Measurements from ENCODE around the gene TOM1L2. TPM values are rescaled to one million over a fixed set of nuclear protein-coding genes. Genes with fewer than 3 reads are reported as not detected.

Gene TOM1L2
- total RNA-seq, 4 donors from 2014 or later: 55.5 to 118 (median 73.3) TPM

GRCh38 chr17:17989081-17989480 is 16.9 kb upstream of the TOM1L2 start:
- DNase-seq: no peak
- intact Hi-C loops (cut with DNase I): no loop called here
- Histone ChIP-seq H3K9me3 (no peaks in the 10 kb centered on the region), H3K27me3 (no peaks in the 10 kb centered on the region), H3K36me3 (no peaks in the 10 kb centered on the region), H3K4me3 (no peak overlapping the region), H3K27ac (no peak overlapping the region), H3K4me1 (peaks cover 0 to 20% (median 6%) of the 10 kb centered on the region in 3 donors)
- no peak for TF ChIP-seq CTCF (IDR thresholded peaks at IDR 0.05)
- no peak for TF ChIP-seq POLR2A (IDR thresholded peaks at IDR 0.05)
- 89 to 92% methylated on average over 9 of the region's 9 CpGs for WGBS, 2 donors

- Histone ChIP-seq H3K27me3 (no peaks in the 10 kb centered on the region), H3K4me3 (no peak overlapping the region), H3K9me3 (no peaks in the 10 kb centered on the region), H3K36me3 (no peaks in the 10 kb centered on the region), H3K27ac (no peak overlapping the region), H3K4me1 (peaks cover 4 to 25% (median 6%) of the 10 kb centered on the region in 3 donors)
- TF ChIP-seq POLR2A (IDR thresholded peaks at IDR 0.05) (no peak), CTCF (IDR thresholded peaks at IDR 0.05) (no peak)
- intact Hi-C loops (cut with DNase I): no loop called here
- no peak for DNase-seq
- WGBS, 2 donors: 78% methylated on average over 3 of the region's 7 CpGs; no CpG with 5 or more reads in 1 of the 2 donors
Observed at GRCh38 chr17:17988427-17988945, 16.3 kb upstream of the TOM1L2 start.

- Histone ChIP-seq H3K36me3 (no peaks in the 10 kb centered on the region), H3K4me3 (no peak overlapping the region), H3K9me3 (no peaks in the 10 kb centered on the region), H3K4me1 (peaks cover 8 to 31% (median 10%) of the 10 kb centered on the region in 3 donors), H3K27ac (no peak overlapping the region), H3K27me3 (no peaks in the 10 kb centered on the region)
- DNase-seq: no peak
- intact Hi-C loops (cut with DNase I): no loop called here
- WGBS, 2 donors: 94 to 100% methylated on average over 1 to 3 of the region's 14 CpGs
- no peak for TF ChIP-seq POLR2A (IDR thresholded peaks at IDR 0.05)
- TF ChIP-seq CTCF (IDR thresholded peaks at IDR 0.05): no peak
Observed at GRCh38 chr17:17987901-17988300, 15.7 kb upstream of the TOM1L2 start.

- H3K4me3 ChIP-seq: no peak overlapping the region
- no peaks in the 10 kb centered on the region for H3K36me3 ChIP-seq
- no peak overlapping the region for H3K27ac ChIP-seq
- TF ChIP-seq POLR2A (IDR thresholded peaks at IDR 0.05) (no peak), CTCF (IDR thresholded peaks at IDR 0.05) (no peak)
- intact Hi-C loops (cut with DNase I): no loop called here
- no peaks in the 10 kb centered on the region for H3K9me3 ChIP-seq
- 80 to 84% methylated on average over 6 to 7 of the region's 7 CpGs for WGBS, 2 donors
- H3K4me1 ChIP-seq: peaks cover 8 to 36% (median 10%) of the 10 kb centered on the region in 3 donors
- no peaks in the 10 kb centered on the region for H3K27me3 ChIP-seq
- DNase-seq: no peak
Observed at GRCh38 chr17:17987187-17987896, 15.1 kb upstream of the TOM1L2 start.

- Histone ChIP-seq H3K27me3 (no peaks in the 10 kb centered on the region), H3K27ac (no peak overlapping the region), H3K4me1 (peaks cover 7 to 27% (median 10%) of the 10 kb centered on the region in 3 donors), H3K9me3 (no peaks in the 10 kb centered on the region), H3K36me3 (no peaks in the 10 kb centered on the region), H3K4me3 (no peak overlapping the region)
- intact Hi-C loops (cut with DNase I): no loop called here
- 33 to 71% methylated on average over 1 of the region's 3 CpGs for WGBS, 2 donors
- no peak for DNase-seq
- TF ChIP-seq POLR2A (IDR thresholded peaks at IDR 0.05) (no peak), CTCF (IDR thresholded peaks at IDR 0.05) (no peak)
Observed at GRCh38 chr17:17985555-17985954, 13.4 kb upstream of the TOM1L2 start.
